GM12878 (cell line): ENCODE results near the gene DYSF. TPM values are rescaled to one million over a fixed set of nuclear protein-coding genes. Genes with fewer than 3 reads are reported as not detected.

Source experiments
- ATAC-seq: fragments of 200-7000 bp; cut with Tn5 transposase; 3 replicates; pipeline ENCODE4 v1.9.1; 2020; ENCODE audit warnings: mild to moderate bottlenecking, moderate library complexity
- BruUV-seq: library from RNA; stranded (reverse); fragments of 400-500 nt; replicated peaks from 2 replicates; lab custom pipeline; 2021; lab: Mats Ljungman, UMichigan
- CTCF ChIA-PET: fragments of 300-600 bp; sonication (Branson Sonifier 250); formaldehyde crosslinking; extraction: SDS; loops from one replicate; lab custom pipeline; 2021; ENCODE audit warnings: inconsistent platforms; lab: Yijun Ruan, JAX
- POLR2A ChIA-PET: fragments of 350-600 bp; formaldehyde crosslinking; extraction: SDS; loops from one replicate; lab custom pipeline; 2021; ENCODE audit warnings: inconsistent platforms; lab: Charles Lee
- RAD21 ChIA-PET: fragments of 300-600 bp; sonication (Branson Sonifier 250); formaldehyde crosslinking; loops from one replicate; lab custom pipeline; 2023; ENCODE audit warnings: antibody characterized with exemption; ENCODE audit not compliant: unreplicated experiment; lab: Charles Lee
- SMC1A ChIA-PET: fragments of 300-600 bp; sonication (Branson Sonifier 250); formaldehyde crosslinking; loops from one replicate; lab custom pipeline; 2023; ENCODE audit not compliant: unreplicated experiment, uncharacterized antibody; lab: Charles Lee
- DNase-seq: peaks from one replicate; pipeline ENCODE4 v3.0.0-alpha.2; 2011; ENCODE audit warnings: low read depth, low spot score
- FAIRE-seq: peaks from 3 replicates; lab custom pipeline; 2011; peaks lifted over from hg19 to GRCh38; lab: Jason Lieb, UNC
- H2AFZ ChIP-seq: 2 replicates; pipeline ENCODE4 v1.6.0; 2011; ENCODE audit warnings: low read depth, low read length, control low read depth; ENCODE audit not compliant: control insufficient read depth
- H3K27ac ChIP-seq: 2 replicates; pipeline ENCODE4 v1.5.1; 2011; ENCODE audit warnings: control low read depth; ENCODE audit not compliant: control insufficient read depth, insufficient read depth
- H3K27me3 ChIP-seq, 2 experiments: replicated peaks in 1 of 2; 2 replicates each; pipeline versions ENCODE4 v1.6.0 to v1.6.1; 2011; ENCODE audit warnings: low read length in 1 of 2; ENCODE audit not compliant: control insufficient read depth in 2 of 2, insufficient read depth in 2 of 2
- H3K36me3 ChIP-seq, 2 experiments: 2 replicates each; pipeline ENCODE4 v1.5.1; 2011; ENCODE audit warnings: low read length in 1 of 2; ENCODE audit not compliant: control insufficient read depth in 2 of 2, insufficient read depth in 2 of 2
- H3K4me1 ChIP-seq: 2 replicates; pipeline ENCODE4 v1.6.1; 2011; ENCODE audit warnings: mild to moderate bottlenecking, low read length, moderate library complexity, mixed read lengths; ENCODE audit not compliant: control insufficient read depth, insufficient read depth
- H3K4me2 ChIP-seq: 2 replicates; pipeline ENCODE4 v1.6.0; 2011; ENCODE audit warnings: control low read depth; ENCODE audit not compliant: control insufficient read depth, insufficient read depth
- H3K4me3 ChIP-seq: fragments of 200-600 bp; sonication (generic); 2 replicates; pipeline ENCODE4 v1.5.1; 2016
- H3K79me2 ChIP-seq: 2 replicates; pipeline ENCODE4 v1.6.0; 2011; ENCODE audit warnings: low read length; ENCODE audit not compliant: control insufficient read depth, insufficient read depth
- H3K9ac ChIP-seq: 2 replicates; pipeline ENCODE4 v1.8.0; 2011; ENCODE audit warnings: low read length, control low read depth, mixed read lengths; ENCODE audit not compliant: control insufficient read depth, insufficient read depth
- H3K9me3 ChIP-seq: replicated peaks from 3 replicates; pipeline ENCODE4 v1.5.1; 2011; ENCODE audit warnings: mild to moderate bottlenecking, low read length; ENCODE audit not compliant: control insufficient read depth, insufficient read depth
- H4K20me1 ChIP-seq: 2 replicates; pipeline ENCODE4 v1.6.0; 2011; ENCODE audit not compliant: control insufficient read depth, insufficient read depth
- BCL11A ChIP-seq: IDR thresholded peaks from 2 replicates; pipeline ENCODE4 v1.6.1; 2011; ENCODE audit warnings: low read depth, low read length
- BHLHE40 ChIP-seq, 2 experiments: fragments of 450-650 bp in 1 of 2; IDR thresholded peaks; 2 replicates each; pipeline ENCODE4 v1.6.1; 2011 to 2017; ENCODE audit warnings: low read depth in 2 of 2, borderline replicate concordance in 1 of 2, improper control_type of control experiment in 1 of 2, low read length in 1 of 2, mild to moderate bottlenecking in 1 of 2
- CBFB ChIP-seq: IDR thresholded peaks from 2 replicates; pipeline ENCODE4 v1.6.1; 2016; ENCODE audit warnings: antibody characterized with exemption, low read depth
- CEBPB ChIP-seq, 2 experiments: fragments of 150-350 bp in 1 of 2; IDR thresholded peaks; 2 replicates each; pipeline ENCODE4 v1.6.1; 2012 to 2014; ENCODE audit warnings: low read depth in 2 of 2, low read length in 2 of 2, borderline replicate concordance in 1 of 2, inconsistent platforms in 1 of 2
- EED ChIP-seq: sonication (generic); IDR thresholded peaks from 2 replicates; pipeline ENCODE4 v1.6.1; 2016; ENCODE audit warnings: antibody characterized with exemption, low read depth
- EZH2 ChIP-seq: IDR thresholded peaks from 2 replicates; pipeline ENCODE4 v1.6.1; 2012; ENCODE audit warnings: low read depth, mild to moderate bottlenecking, control low read depth, inconsistent platforms, low read length, borderline replicate concordance; ENCODE audit not compliant: control insufficient read depth
- HDAC6 ChIP-seq: fragments of 200-600 bp; sonication (generic); IDR thresholded peaks from one replicate; pipeline ENCODE4 v1.8.0; 2017; ENCODE audit warnings: antibody characterized with exemption; ENCODE audit not compliant: unreplicated experiment
- KDM1A ChIP-seq: fragments of 200-600 bp; sonication (generic); IDR thresholded peaks from 2 replicates; pipeline ENCODE4 v1.6.1; 2016; ENCODE audit warnings: borderline replicate concordance
- NFIC ChIP-seq: IDR thresholded peaks from 2 replicates; pipeline ENCODE4 v1.6.1; 2012; ENCODE audit warnings: low read depth, mild to moderate bottlenecking, inconsistent platforms, low read length, moderate library complexity
- NR2C2 ChIP-seq: IDR thresholded peaks from 2 replicates; pipeline ENCODE4 v1.6.1; 2011; ENCODE audit warnings: borderline replicate concordance, low read depth; ENCODE audit not compliant: control insufficient read depth, insufficient read length
- SIN3A ChIP-seq: IDR thresholded peaks from 2 replicates; pipeline ENCODE4 v1.6.1; 2012; ENCODE audit warnings: low read depth, low read length, improper control_type of control experiment
- ZNF384 ChIP-seq: IDR thresholded peaks from 2 replicates; pipeline ENCODE4 v1.6.1; 2012; ENCODE audit warnings: low read depth, mild to moderate bottlenecking, low read length, improper control_type of control experiment, borderline replicate concordance
- ZNF687 ChIP-seq: fragments of 450-650 bp; IDR thresholded peaks from 2 replicates; pipeline ENCODE4 v1.6.1; 2017; ENCODE audit warnings: mild to moderate bottlenecking, moderate library complexity
- WGBS: methylation state at CpG from one replicate; pipeline ENCODE4 v1.1.6; 2016; ENCODE audit warnings: low lambda C conversion rate; ENCODE audit not compliant: insufficient replicate concordance, insufficient coverage; ENCODE audit errors: missing lambda C conversion rate; 5-methylcytosine and 5-hydroxymethylcytosine counted together
- in situ Hi-C: fragments of 300-500 bp; cut with MboI; formaldehyde crosslinking; loops from 9 replicates; pipeline ENCODE4 v1.14.3; 2018; ENCODE audit warnings: mixed read lengths
- intact Hi-C: fragments of 100-400 bp; cut with micrococcal nuclease; formaldehyde crosslinking; loops from one replicate; pipeline ENCODE4 v1.14.2; 2022; ENCODE audit not compliant: unreplicated experiment
- polyA plus RNA-seq, 11 experiments: library from polyadenylated mRNA; depleted of rRNA in 4 of 11; unstranded in 6 of 11; stranded (reverse) in 5 of 11; fragments of >200 nt; fragmentation: Nextera tagmentation in 4 of 11; fragmentation: Illumina TruSeq in 1 of 11; extraction: Ambion mirVana in 4 of 11; extraction: Trizol in 1 of 11; gene quantifications; 1 replicate in 1 of 11; 2 replicates in 10 of 11; pipeline versions ENCODE4 v1.2.1 to v1.2.3, GENCODE V29; 2011 to 2016; ENCODE audit warnings: inconsistent platforms in 2 of 11, missing spikeins in 2 of 11, low read depth in 1 of 11
- total RNA-seq, 4 experiments: library from RNA; depleted of rRNA in 3 of 4; stranded (reverse); fragments of >200 nt in 3 of 4; fragmentation: Illumina TruSeq in 1 of 4; extraction: Trizol in 1 of 4; gene quantifications; 2 replicates each; pipeline versions ENCODE4 v1.2.1 to v1.2.3, GENCODE V29; 2013 to 2021
- TF ChIP-seq, protein P1 (sequence below): fragments of 450-650 bp; IDR thresholded peaks from 2 replicates; pipeline ENCODE4 v1.6.1; 2017; ENCODE audit warnings: antibody characterized with exemption, mild to moderate bottlenecking, moderate library complexity

Gene DYSF
- total and polyA plus RNA-seq, 10 of the 15 experiments (the other 5 are each of a cell fraction or from before 2014, with no cell fraction given): under 0.01 to 0.15 (median 0.03) TPM; not detected in 7

GRCh38 chr2:71454221-71455010, 1.1 kb downstream of the DYSF start:
- no TSS peak for BruUV-seq
- ChIA-PET CTCF (interaction anchor here (0.8 kb wide), 1 partner anchor 9 kb away, joined by 3 read pairs; no protein-coding TSS in a partner anchor), POLR2A (no interaction called here), RAD21 (interaction anchor here (1.4 kb wide), 1 partner anchor 155 kb away, joined by 3 read pairs; no protein-coding TSS in a partner anchor), SMC1A (no interaction called here)
- intact Hi-C loops (no loop called here), in situ Hi-C loops (no loop called here)
- Histone ChIP-seq H3K36me3 (no peaks in the 10 kb centered on the region), H4K20me1 (no peaks in the 10 kb centered on the region; the same call in 1 of the 2 replicates), H3K4me1 (no peaks in the 10 kb centered on the region), H2AFZ (no peak overlapping the region), H3K79me2 (no peaks in the 10 kb centered on the region), H3K4me2 (no peak overlapping the region), H3K4me3 (no peak overlapping the region), H3K27ac (no peak overlapping the region), H3K9me3 (no peaks in the 10 kb centered on the region), H3K27me3 (peaks cover 4 to 11% of the 10 kb centered on the region in 2 experiments; a peak in 3 of 4 replicates), H3K9ac (no peak overlapping the region)
- TF ChIP-seq KDM1A (no peak), HDAC6 (no peak), NR2C2 (no peak), CEBPB (IDR thresholded peaks at IDR 0.05; ENCODE audit: borderline replicate concordance in 1 of 2, low read depth in 2 of 2, low read length in 2 of 2) (no peak), BCL11A (no peak), EED (no peak), BHLHE40 (IDR thresholded peaks at IDR 0.05; ENCODE audit: borderline replicate concordance in 1 of 2, low read depth in 2 of 2, low read length in 1 of 2) (no peak), CBFB (no peak), ZNF687 (no peak), EZH2 (no peak), ZNF384 (no peak), SIN3A (no peak), NFIC (no peak)
- TF ChIP-seq, protein P1, sequence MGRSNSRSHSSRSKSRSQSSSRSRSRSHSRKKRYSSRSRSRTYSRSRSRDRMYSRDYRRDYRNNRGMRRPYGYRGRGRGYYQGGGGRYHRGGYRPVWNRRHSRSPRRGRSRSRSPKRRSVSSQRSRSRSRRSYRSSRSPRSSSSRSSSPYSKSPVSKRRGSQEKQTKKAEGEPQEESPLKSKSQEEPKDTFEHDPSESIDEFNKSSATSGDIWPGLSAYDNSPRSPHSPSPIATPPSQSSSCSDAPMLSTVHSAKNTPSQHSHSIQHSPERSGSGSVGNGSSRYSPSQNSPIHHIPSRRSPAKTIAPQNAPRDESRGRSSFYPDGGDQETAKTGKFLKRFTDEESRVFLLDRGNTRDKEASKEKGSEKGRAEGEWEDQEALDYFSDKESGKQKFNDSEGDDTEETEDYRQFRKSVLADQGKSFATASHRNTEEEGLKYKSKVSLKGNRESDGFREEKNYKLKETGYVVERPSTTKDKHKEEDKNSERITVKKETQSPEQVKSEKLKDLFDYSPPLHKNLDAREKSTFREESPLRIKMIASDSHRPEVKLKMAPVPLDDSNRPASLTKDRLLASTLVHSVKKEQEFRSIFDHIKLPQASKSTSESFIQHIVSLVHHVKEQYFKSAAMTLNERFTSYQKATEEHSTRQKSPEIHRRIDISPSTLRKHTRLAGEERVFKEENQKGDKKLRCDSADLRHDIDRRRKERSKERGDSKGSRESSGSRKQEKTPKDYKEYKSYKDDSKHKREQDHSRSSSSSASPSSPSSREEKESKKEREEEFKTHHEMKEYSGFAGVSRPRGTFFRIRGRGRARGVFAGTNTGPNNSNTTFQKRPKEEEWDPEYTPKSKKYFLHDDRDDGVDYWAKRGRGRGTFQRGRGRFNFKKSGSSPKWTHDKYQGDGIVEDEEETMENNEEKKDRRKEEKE: no peak
- no peak for DNase-seq
- no peak for FAIRE-seq
- ATAC-seq: no peak
- WGBS: 53% methylated on average over 17 of the region's 17 CpGs
